ENCODE measurements around the gene SMARCC1. TPM values are rescaled to one million over a fixed set of nuclear protein-coding genes. Genes with fewer than 3 reads are reported as not detected.

SMARCC1 gene
- total RNA-seq, 1 experiment from 2014 or later: 168 TPM

GRCh38 chr3:47612178-47612577 is 169.5 kb downstream of the SMARCC1 start:
- no peak for DNase-seq (ENCODE audit: low read depth, low spot score)
- H2AFZ ChIP-seq (ENCODE audit: low read depth, low read length, poor library complexity, severe bottlenecking): no peak overlapping the region
- no peaks in the 10 kb centered on the region for H3K9me3 ChIP-seq (ENCODE audit: control insufficient read depth in 1 of 2, insufficient read depth in 1 of 2, low read depth in 1 of 2, low read length in 2 of 2)
- no peak for TF ChIP-seq JUND (IDR thresholded peaks at IDR 0.05)
- no peak for TF ChIP-seq ZFX (IDR thresholded peaks at IDR 0.05)
- TF ChIP-seq RAD21 (IDR thresholded peaks at IDR 0.05; ENCODE audit: low read depth): no peak
- TF ChIP-seq TCF7L2 (IDR thresholded peaks at IDR 0.05; ENCODE audit: borderline replicate concordance, extremely low read depth, insufficient read depth, insufficient read length): no peak
- TF ChIP-seq POLR2A (IDR thresholded peaks at IDR 0.05; ENCODE audit: borderline replicate concordance, extremely low read depth, insufficient read depth, insufficient read length): no peak
- TF ChIP-seq EZH2phosphoT487 (IDR thresholded peaks at IDR 0.05; ENCODE audit: borderline replicate concordance): no peak
- TF ChIP-seq, protein P1, sequence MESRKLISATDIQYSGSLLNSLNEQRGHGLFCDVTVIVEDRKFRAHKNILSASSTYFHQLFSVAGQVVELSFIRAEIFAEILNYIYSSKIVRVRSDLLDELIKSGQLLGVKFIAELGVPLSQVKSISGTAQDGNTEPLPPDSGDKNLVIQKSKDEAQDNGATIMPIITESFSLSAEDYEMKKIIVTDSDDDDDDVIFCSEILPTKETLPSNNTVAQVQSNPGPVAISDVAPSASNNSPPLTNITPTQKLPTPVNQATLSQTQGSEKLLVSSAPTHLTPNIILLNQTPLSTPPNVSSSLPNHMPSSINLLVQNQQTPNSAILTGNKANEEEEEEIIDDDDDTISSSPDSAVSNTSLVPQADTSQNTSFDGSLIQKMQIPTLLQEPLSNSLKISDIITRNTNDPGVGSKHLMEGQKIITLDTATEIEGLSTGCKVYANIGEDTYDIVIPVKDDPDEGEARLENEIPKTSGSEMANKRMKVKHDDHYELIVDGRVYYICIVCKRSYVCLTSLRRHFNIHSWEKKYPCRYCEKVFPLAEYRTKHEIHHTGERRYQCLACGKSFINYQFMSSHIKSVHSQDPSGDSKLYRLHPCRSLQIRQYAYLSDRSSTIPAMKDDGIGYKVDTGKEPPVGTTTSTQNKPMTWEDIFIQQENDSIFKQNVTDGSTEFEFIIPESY (IDR thresholded peaks at IDR 0.05; ENCODE audit: extremely low read depth, insufficient replicate concordance, low read length): no peak
- no peak for TF ChIP-seq ELF1 (IDR thresholded peaks at IDR 0.05; ENCODE audit: borderline replicate concordance, low read depth)
- TF ChIP-seq EGR1 (IDR thresholded peaks at IDR 0.05; ENCODE audit: low read depth): no peak
- TF ChIP-seq SRF (IDR thresholded peaks at IDR 0.05; ENCODE audit: low read depth): no peak
- TF ChIP-seq, protein P2, sequence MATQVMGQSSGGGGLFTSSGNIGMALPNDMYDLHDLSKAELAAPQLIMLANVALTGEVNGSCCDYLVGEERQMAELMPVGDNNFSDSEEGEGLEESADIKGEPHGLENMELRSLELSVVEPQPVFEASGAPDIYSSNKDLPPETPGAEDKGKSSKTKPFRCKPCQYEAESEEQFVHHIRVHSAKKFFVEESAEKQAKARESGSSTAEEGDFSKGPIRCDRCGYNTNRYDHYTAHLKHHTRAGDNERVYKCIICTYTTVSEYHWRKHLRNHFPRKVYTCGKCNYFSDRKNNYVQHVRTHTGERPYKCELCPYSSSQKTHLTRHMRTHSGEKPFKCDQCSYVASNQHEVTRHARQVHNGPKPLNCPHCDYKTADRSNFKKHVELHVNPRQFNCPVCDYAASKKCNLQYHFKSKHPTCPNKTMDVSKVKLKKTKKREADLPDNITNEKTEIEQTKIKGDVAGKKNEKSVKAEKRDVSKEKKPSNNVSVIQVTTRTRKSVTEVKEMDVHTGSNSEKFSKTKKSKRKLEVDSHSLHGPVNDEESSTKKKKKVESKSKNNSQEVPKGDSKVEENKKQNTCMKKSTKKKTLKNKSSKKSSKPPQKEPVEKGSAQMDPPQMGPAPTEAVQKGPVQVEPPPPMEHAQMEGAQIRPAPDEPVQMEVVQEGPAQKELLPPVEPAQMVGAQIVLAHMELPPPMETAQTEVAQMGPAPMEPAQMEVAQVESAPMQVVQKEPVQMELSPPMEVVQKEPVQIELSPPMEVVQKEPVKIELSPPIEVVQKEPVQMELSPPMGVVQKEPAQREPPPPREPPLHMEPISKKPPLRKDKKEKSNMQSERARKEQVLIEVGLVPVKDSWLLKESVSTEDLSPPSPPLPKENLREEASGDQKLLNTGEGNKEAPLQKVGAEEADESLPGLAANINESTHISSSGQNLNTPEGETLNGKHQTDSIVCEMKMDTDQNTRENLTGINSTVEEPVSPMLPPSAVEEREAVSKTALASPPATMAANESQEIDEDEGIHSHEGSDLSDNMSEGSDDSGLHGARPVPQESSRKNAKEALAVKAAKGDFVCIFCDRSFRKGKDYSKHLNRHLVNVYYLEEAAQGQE (IDR thresholded peaks at IDR 0.05; ENCODE audit: low read depth): no peak
- TF ChIP-seq YY1 (IDR thresholded peaks at IDR 0.05; ENCODE audit: extremely low read depth, insufficient replicate concordance, low read depth, low read length): no peak
- TF ChIP-seq SP1 (IDR thresholded peaks at IDR 0.05; ENCODE audit: low read depth): no peak
- no peak for TF ChIP-seq MAX (IDR thresholded peaks at IDR 0.05)
- TF ChIP-seq POLR2AphosphoS5 (IDR thresholded peaks at IDR 0.05; ENCODE audit: low read depth, low read length): no peak
- no peaks in the 10 kb centered on the region for H3K4me1 ChIP-seq (ENCODE audit: control insufficient read depth in 1 of 2, insufficient read depth in 2 of 2, low read length in 2 of 2)
- H3K4me3 ChIP-seq (replicated peaks in 1 of 2; ENCODE audit: low read depth in 1 of 2, low read length in 2 of 2): no peak overlapping the region
- peaks cover 3% of the 10 kb centered on the region; the same call in 1 of the 2 replicates for H4K20me1 ChIP-seq (ENCODE audit: insufficient read depth)
- POLR2A ChIA-PET: no interaction called here
- H3K79me2 ChIP-seq (ENCODE audit: insufficient read depth, low read length): no peaks in the 10 kb centered on the region
- H3K9me2 ChIP-seq (ENCODE audit: insufficient read depth): no peaks in the 10 kb centered on the region
- H3K36me3 ChIP-seq (ENCODE audit: control insufficient read depth in 1 of 2, insufficient read depth in 2 of 2, low read length in 2 of 2): peaks cover 24 to 25% of the 10 kb centered on the region in 2 experiments
- intact Hi-C loops (cut with micrococcal nuclease): no loop called here
- H3K4me2 ChIP-seq (ENCODE audit: low read length): no peak overlapping the region
- CTCF ChIA-PET: no interaction called here
- no peak overlapping the region for H3K9ac ChIP-seq (ENCODE audit: low read length)
- RAD21 ChIA-PET (ENCODE audit: low non-redundant PET in 1 of 2, low total read pairs in 2 of 2, uncharacterized antibody in 2 of 2, unreplicated experiment in 2 of 2): no interaction called here
- no peak overlapping the region for H3K27ac ChIP-seq (ENCODE audit: low read depth, low read length)
- no TSS peak for BruUV-seq (replicated peaks)
- no peaks in the 10 kb centered on the region for H3K27me3 ChIP-seq (ENCODE audit: insufficient read depth, low read length)
- no peak for ATAC-seq
